Endothelial cell of umbilical vein (primary cell): ENCODE measurements around the gene PLA2G4F. TPM values are rescaled to one million over a fixed set of nuclear protein-coding genes. Genes with fewer than 3 reads are reported as not detected.

ENCODE experiments used
- BruUV-seq: library from RNA; stranded (reverse); fragments of 400-500 nt; replicated peaks from 2 replicates; lab custom pipeline; 2021; lab: Mats Ljungman, UMichigan
- CTCF ChIA-PET: fragments of 300-600, 350-600 bp; sonication (Branson Sonifier 250); formaldehyde crosslinking; loops from one replicate; lab custom pipeline; 2021; ENCODE audit warnings: antibody characterized with exemption, inconsistent platforms; lab: Charles Lee
- POLR2A ChIA-PET: fragments of 300-600, 350-600 bp; sonication (Branson Sonifier 250); formaldehyde crosslinking; loops from one replicate; lab custom pipeline; 2021; ENCODE audit warnings: antibody characterized with exemption, inconsistent platforms; lab: Charles Lee
- DNase-seq: peaks from one replicate; pipeline ENCODE4 v3.0.0-alpha.2; 2011; ENCODE audit warnings: low read depth, low spot score
- FAIRE-seq: peaks from 2 replicates; lab custom pipeline; 2011; peaks lifted over from hg19 to GRCh38; lab: Jason Lieb, UNC
- H2AFZ ChIP-seq: 2 replicates; pipeline ENCODE4 v1.6.0; 2012; ENCODE audit warnings: low read depth, low read length, control low read depth, inconsistent platforms
- H3K27ac ChIP-seq: 2 replicates; pipeline ENCODE4 v1.5.1; 2011; ENCODE audit warnings: low read depth, mild to moderate bottlenecking, control low read depth, low read length, moderate library complexity; ENCODE audit not compliant: insufficient read depth
- H3K27me3 ChIP-seq, 2 experiments: 2 replicates each; pipeline versions ENCODE4 v1.6.0 to v1.6.1; 2011; ENCODE audit warnings: low read length in 2 of 2, mixed read lengths in 1 of 2; ENCODE audit not compliant: control insufficient read depth in 2 of 2, insufficient read depth in 2 of 2
- H3K36me3 ChIP-seq, 2 experiments: 2 replicates in 1 of 2; 3 replicates in 1 of 2; pipeline ENCODE4 v1.5.1; 2011; ENCODE audit warnings: low read length in 2 of 2, mild to moderate bottlenecking in 1 of 2, moderate library complexity in 1 of 2; ENCODE audit not compliant: control insufficient read depth in 2 of 2, insufficient read depth in 2 of 2; ENCODE audit errors: extremely low read depth in 1 of 2
- H3K4me1 ChIP-seq: 3 replicates; pipeline ENCODE4 v1.5.1; 2011; ENCODE audit warnings: mild to moderate bottlenecking, low read length; ENCODE audit not compliant: control insufficient read depth, insufficient read depth; ENCODE audit errors: extremely low read depth
- H3K4me2 ChIP-seq: 2 replicates; pipeline ENCODE4 v1.6.1; 2011; ENCODE audit warnings: low read length, control low read depth, mixed read lengths; ENCODE audit not compliant: insufficient read depth
- H3K4me3 ChIP-seq, 3 experiments: fragments of 200-600 bp in 1 of 3; sonication (generic), shearing (Covaris generic) in 1 of 3; replicated peaks in 1 of 3; 2 replicates each; pipeline ENCODE4 v1.5.1; 2011 to 2016; ENCODE audit warnings: control low read depth in 3 of 3, low read length in 3 of 3, mild to moderate bottlenecking in 2 of 3, inconsistent platforms in 1 of 3, low read depth in 1 of 3, moderate library complexity in 1 of 3; ENCODE audit not compliant: insufficient read depth in 1 of 3
- H3K79me2 ChIP-seq: 2 replicates; pipeline ENCODE4 v1.6.0; 2012; ENCODE audit warnings: low read length, inconsistent platforms; ENCODE audit not compliant: control insufficient read depth, insufficient read depth
- H3K9ac ChIP-seq: replicated peaks from 2 replicates; pipeline ENCODE3; 2011; ENCODE audit warnings: low read length, control low read depth; ENCODE audit not compliant: insufficient read depth; ENCODE audit errors: extremely low read depth
- H3K9me1 ChIP-seq: replicated peaks from 3 replicates; pipeline ENCODE4 v1.6.0; 2011; ENCODE audit warnings: mild to moderate bottlenecking, low read length; ENCODE audit not compliant: control insufficient read depth, insufficient read depth; ENCODE audit errors: extremely low read depth
- H3K9me3 ChIP-seq: replicated peaks from 2 replicates; pipeline ENCODE4 v1.5.1; 2012; ENCODE audit warnings: low read length, inconsistent platforms; ENCODE audit not compliant: control insufficient read depth, insufficient read depth
- H4K20me1 ChIP-seq: replicated peaks from 2 replicates; pipeline ENCODE3; 2011; ENCODE audit warnings: mild to moderate bottlenecking, low read length; ENCODE audit not compliant: control insufficient read depth, insufficient read depth; ENCODE audit errors: extremely low read depth
- CTCF ChIP-seq, 2 donors: IDR thresholded peaks; 1 replicate in 1 of 2; 2 replicates in 1 of 2; pipeline ENCODE4 v1.5.1; 2011; ENCODE audit warnings: low read length in 2 of 2, mild to moderate bottlenecking in 2 of 2, moderate library complexity in 2 of 2, control low read depth in 1 of 2, inconsistent platforms in 1 of 2, low read depth in 1 of 2; ENCODE audit not compliant: insufficient read depth in 1 of 2; ENCODE audit errors: extremely low read depth in 1 of 2
- EZH2 ChIP-seq: IDR thresholded peaks from 2 replicates; pipeline ENCODE4 v1.6.1; 2012; ENCODE audit warnings: borderline replicate concordance, low read depth, mild to moderate bottlenecking, moderate library complexity, low read length, inconsistent platforms; ENCODE audit not compliant: severe bottlenecking
- FOS ChIP-seq: IDR thresholded peaks from 2 replicates; pipeline ENCODE4 v1.6.1; 2011; ENCODE audit warnings: mild to moderate bottlenecking, low read length, moderate library complexity, borderline replicate concordance; ENCODE audit not compliant: insufficient read depth
- GATA2 ChIP-seq: IDR thresholded peaks from 2 replicates; pipeline ENCODE4 v1.7.0; 2011; ENCODE audit warnings: low read depth, mild to moderate bottlenecking, moderate library complexity, mixed read lengths, low read length; ENCODE audit not compliant: insufficient read length, insufficient read depth
- JUN ChIP-seq: IDR thresholded peaks from 2 replicates; pipeline ENCODE4 v1.6.1; 2011; ENCODE audit warnings: borderline replicate concordance, low read depth; ENCODE audit not compliant: insufficient read length, insufficient read depth
- MAX ChIP-seq: IDR thresholded peaks from 2 replicates; pipeline ENCODE4 v1.6.1; 2011; ENCODE audit not compliant: insufficient read depth, insufficient read length
- MYC ChIP-seq: IDR thresholded peaks from one replicate; pipeline ENCODE4 v1.6.1; 2011; ENCODE audit warnings: mild to moderate bottlenecking, low read depth, low read length
- POLR2A ChIP-seq: IDR thresholded peaks from 2 replicates; pipeline ENCODE4 v1.6.1; 2012; ENCODE audit warnings: low read depth, mild to moderate bottlenecking, control low read depth, low read length
- POLR2AphosphoS5 ChIP-seq: IDR thresholded peaks from 2 replicates; pipeline ENCODE4 v1.6.1; 2012; ENCODE audit warnings: low read depth, mild to moderate bottlenecking, control low read depth, low read length, moderate library complexity; ENCODE audit not compliant: insufficient read depth
- dilution Hi-C: fragments of 300-500 bp; cut with MboI; formaldehyde crosslinking; loops from one replicate; pipeline ENCODE4 v1.15.0; 2019; ENCODE audit warnings: low sequenced_read_pairs; ENCODE audit not compliant: extremely low pct_ligation_motif_present
- intact Hi-C: fragments of 100-400 bp; cut with micrococcal nuclease; formaldehyde crosslinking; loops from one replicate; pipeline ENCODE4 v1.10.0; 2022
- polyA plus RNA-seq, 4 experiments: library from polyadenylated mRNA; depleted of rRNA in 3 of 4; stranded (reverse) in 3 of 4; unstranded in 1 of 4; fragments of >200 nt; gene quantifications; 2 replicates each; pipeline versions ENCODE4 v1.2.1 to v1.2.3, GENCODE V29; 2011 to 2012; ENCODE audit warnings: missing spikeins in 1 of 4
- total RNA-seq: library from RNA; stranded (reverse); gene quantifications from 2 replicates; pipeline ENCODE4 v1.2.3, GENCODE V29; 2021

PLA2G4F gene
- total and polyA plus RNA-seq, 2 donors (not counting 3 experiments of a cell fraction or from before 2014, with no cell fraction given) = not detected

- Histone ChIP-seq H3K9ac (no peak overlapping the region), H3K4me3 (no peak overlapping the region), H3K9me1 (no peaks in the 10 kb centered on the region), H3K27me3 (peaks cover 4% of the 10 kb centered on the region in 2 experiments), H2AFZ (no peak overlapping the region), H3K36me3 (no peaks in the 10 kb centered on the region), H3K79me2 (no peaks in the 10 kb centered on the region), H3K9me3 (no peaks in the 10 kb centered on the region), H3K4me1 (no peaks in the 10 kb centered on the region), H3K4me2 (no peak overlapping the region), H4K20me1 (no peaks in the 10 kb centered on the region), H3K27ac (no peak overlapping the region)
- FAIRE-seq (no peak), DNase-seq (no peak)
- no peak for TF ChIP-seq POLR2AphosphoS5
- TF ChIP-seq POLR2A = no peak
- TF ChIP-seq CTCF (IDR thresholded peaks at IDR 0.05; ENCODE audit: extremely low read depth in 1 of 2, insufficient read depth in 1 of 2, low read depth in 1 of 2, low read length in 2 of 2) = no peak
- no peak for TF ChIP-seq EZH2
- TF ChIP-seq MYC = no peak
- TF ChIP-seq JUN = no peak
- no peak for TF ChIP-seq FOS
- TF ChIP-seq MAX = no peak
- no peak for TF ChIP-seq GATA2
- ChIA-PET POLR2A (no interaction called here), CTCF (no interaction called here)
- no TSS peak for BruUV-seq
- intact Hi-C loops (no loop called here), dilution Hi-C loops (no loop called here)
Observed at GRCh38 chr15:42143866-42144625, 12.4 kb downstream of the PLA2G4F start.
